Neuron (in vitro differentiated cells): ENCODE results near the gene HAUS3.

Source experiments
- H2AFZ ChIP-seq: one replicate; pipeline ENCODE4 v1.6.1; 2013; ENCODE audit warnings: low read depth, mild to moderate bottlenecking, inconsistent platforms, low read length, moderate library complexity
- H3K27me3 ChIP-seq: one replicate; pipeline ENCODE4 v1.6.1; 2013; ENCODE audit warnings: low read length; ENCODE audit not compliant: insufficient read depth
- H3K36me3 ChIP-seq: one replicate; pipeline ENCODE4 v1.6.1; 2013; ENCODE audit warnings: low read length; ENCODE audit not compliant: insufficient read depth
- H3K4me1 ChIP-seq: one replicate; pipeline ENCODE4 v1.6.1; 2013; ENCODE audit warnings: low read length; ENCODE audit not compliant: insufficient read depth
- H3K4me3 ChIP-seq: 2 replicates; pipeline ENCODE4 v1.5.1; 2013; ENCODE audit warnings: mild to moderate bottlenecking, low read length, moderate library complexity
- H3K9me3 ChIP-seq: one replicate; pipeline ENCODE4 v1.6.1; 2013; ENCODE audit warnings: low read length

HAUS3 gene

GRCh38 chr4:2248821-2249261 lies 6.9 kb upstream of the HAUS3 start:
- Histone ChIP-seq H2AFZ (no peak overlapping the region), H3K36me3 (peaks cover 41% of the 10 kb centered on the region), H3K4me3 (no peak overlapping the region), H3K9me3 (no peaks in the 10 kb centered on the region), H3K27me3 (no peaks in the 10 kb centered on the region), H3K4me1 (no peaks in the 10 kb centered on the region)

- Histone ChIP-seq H3K27me3 (no peaks in the 10 kb centered on the region), H2AFZ (no peak overlapping the region), H3K36me3 (peaks cover 34% of the 10 kb centered on the region)
Measured at GRCh38 chr4:2248044-2248780, 6.3 kb upstream of the HAUS3 start.

GRCh38 chr4:2247128-2248043 lies 5.5 kb upstream of the HAUS3 start:
- no peak overlapping the region for H2AFZ ChIP-seq
- no peak overlapping the region for H3K4me3 ChIP-seq

More at GRCh38 chr4:2248044-2248780, 6.3 kb upstream of the HAUS3 start:
- Histone ChIP-seq H3K4me3 (no peak overlapping the region), H3K4me1 (no peaks in the 10 kb centered on the region), H3K9me3 (no peaks in the 10 kb centered on the region)

GRCh38 chr4:2246384-2247127 lies 4.6 kb upstream of the HAUS3 start:
- no peak overlapping the region for H3K4me3 ChIP-seq
- H3K9me3 ChIP-seq: no peaks in the 10 kb centered on the region
- H3K27me3 ChIP-seq: no peaks in the 10 kb centered on the region
- H3K36me3 ChIP-seq: peaks cover 23% of the 10 kb centered on the region
- H3K4me1 ChIP-seq: no peaks in the 10 kb centered on the region
- H2AFZ ChIP-seq: no peak overlapping the region

More at GRCh38 chr4:2247128-2248043, 5.5 kb upstream of the HAUS3 start:
- Histone ChIP-seq H3K4me1 (no peaks in the 10 kb centered on the region), H3K27me3 (no peaks in the 10 kb centered on the region), H3K36me3 (peaks cover 29% of the 10 kb centered on the region), H3K9me3 (no peaks in the 10 kb centered on the region)

- Histone ChIP-seq H3K9me3 (no peaks in the 10 kb centered on the region), H3K36me3 (peaks cover 17% of the 10 kb centered on the region), H2AFZ (no peak overlapping the region), H3K4me3 (no peak overlapping the region), H3K4me1 (peaks cover under 1% of the 10 kb centered on the region), H3K27me3 (no peaks in the 10 kb centered on the region)
Measured at GRCh38 chr4:2245787-2246275, 3.9 kb upstream of the HAUS3 start.

GRCh38 chr4:2245057-2245786 lies 3.3 kb upstream of the HAUS3 start:
- Histone ChIP-seq H3K9me3 (no peaks in the 10 kb centered on the region), H3K36me3 (peaks cover 14% of the 10 kb centered on the region), H3K4me3 (no peak overlapping the region), H3K27me3 (no peaks in the 10 kb centered on the region), H3K4me1 (peaks cover 7% of the 10 kb centered on the region), H2AFZ (no peak overlapping the region)

GRCh38 chr4:2243681-2244380 lies 1.9 kb upstream of the HAUS3 start:
- no peak overlapping the region for H3K4me3 ChIP-seq

GRCh38 chr4:2241003-2241402 lies 918 bp downstream of the HAUS3 start:
- Histone ChIP-seq H2AFZ (no peak overlapping the region), H3K4me3 (peak overlapping the region; percentile 94), H3K9me3 (no peaks in the 10 kb centered on the region), H3K4me1 (peaks cover 28% of the 10 kb centered on the region), H3K27me3 (no peaks in the 10 kb centered on the region), H3K36me3 (peaks cover 16% of the 10 kb centered on the region)

More at GRCh38 chr4:2243681-2244380, 1.9 kb upstream of the HAUS3 start:
- Histone ChIP-seq H3K36me3 (peaks cover 3% of the 10 kb centered on the region), H3K4me1 (peaks cover 21% of the 10 kb centered on the region), H2AFZ (no peak overlapping the region), H3K9me3 (no peaks in the 10 kb centered on the region), H3K27me3 (no peaks in the 10 kb centered on the region)

- peaks cover 28% of the 10 kb centered on the region for H3K4me1 ChIP-seq
- H3K4me3 ChIP-seq: no peak overlapping the region
- H2AFZ ChIP-seq: no peak overlapping the region
- peaks cover 32% of the 10 kb centered on the region for H3K36me3 ChIP-seq
- H3K27me3 ChIP-seq: no peaks in the 10 kb centered on the region
- no peaks in the 10 kb centered on the region for H3K9me3 ChIP-seq
Measured at GRCh38 chr4:2236944-2237666, 4.8 kb downstream of the HAUS3 start.

GRCh38 chr4:2231082-2231481 lies 10.8 kb downstream of the HAUS3 start:
- no peak overlapping the region for H3K4me3 ChIP-seq
- H3K4me1 ChIP-seq: no peaks in the 10 kb centered on the region
- no peaks in the 10 kb centered on the region for H3K9me3 ChIP-seq
- H3K27me3 ChIP-seq: no peaks in the 10 kb centered on the region
- peaks cover 18% of the 10 kb centered on the region for H3K36me3 ChIP-seq
- no peak overlapping the region for H2AFZ ChIP-seq

- Histone ChIP-seq H3K9me3 (no peaks in the 10 kb centered on the region), H3K27me3 (no peaks in the 10 kb centered on the region), H3K4me1 (no peaks in the 10 kb centered on the region), H2AFZ (no peak overlapping the region), H3K4me3 (no peak overlapping the region), H3K36me3 (no peaks in the 10 kb centered on the region)
Measured at GRCh38 chr4:2226261-2226660, 15.7 kb downstream of the HAUS3 start.
